ENCODE measurements around the gene XAB2. TPM values are rescaled to one million over a fixed set of nuclear protein-coding genes. Genes with fewer than 3 reads are reported as not detected.
A peak's percentile ranks its signal among the peaks of the same experiment; 100 is the strongest.

Gene XAB2
- total RNA-seq, 1 donor from 2014 or later: 23.4 TPM

DNA sequence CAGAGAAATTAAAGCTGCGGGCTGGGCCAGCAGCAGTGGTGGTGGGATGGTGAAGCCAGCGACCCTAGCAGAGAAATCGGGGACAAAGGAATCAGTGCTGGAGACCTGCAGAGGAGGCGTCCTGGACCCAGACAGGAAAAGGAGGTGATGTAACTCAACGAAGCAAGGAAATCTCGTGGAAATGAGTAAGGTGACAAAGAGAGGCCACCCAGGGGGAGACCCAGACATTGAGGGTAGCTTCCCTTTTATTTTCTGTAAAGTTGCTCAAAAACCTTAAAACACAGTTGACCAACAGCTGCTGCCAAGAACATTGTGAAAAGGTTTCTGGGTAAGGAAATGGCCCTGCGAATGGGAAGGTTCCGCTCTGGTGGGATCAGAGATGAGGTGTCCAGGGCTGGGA, 26.2 kb upstream of the XAB2 start:
- H3K36me3 ChIP-seq (ENCODE audit: control insufficient read depth, insufficient read depth, low read length): no peaks in the 10 kb centered on the region
- TF ChIP-seq, protein P1, sequence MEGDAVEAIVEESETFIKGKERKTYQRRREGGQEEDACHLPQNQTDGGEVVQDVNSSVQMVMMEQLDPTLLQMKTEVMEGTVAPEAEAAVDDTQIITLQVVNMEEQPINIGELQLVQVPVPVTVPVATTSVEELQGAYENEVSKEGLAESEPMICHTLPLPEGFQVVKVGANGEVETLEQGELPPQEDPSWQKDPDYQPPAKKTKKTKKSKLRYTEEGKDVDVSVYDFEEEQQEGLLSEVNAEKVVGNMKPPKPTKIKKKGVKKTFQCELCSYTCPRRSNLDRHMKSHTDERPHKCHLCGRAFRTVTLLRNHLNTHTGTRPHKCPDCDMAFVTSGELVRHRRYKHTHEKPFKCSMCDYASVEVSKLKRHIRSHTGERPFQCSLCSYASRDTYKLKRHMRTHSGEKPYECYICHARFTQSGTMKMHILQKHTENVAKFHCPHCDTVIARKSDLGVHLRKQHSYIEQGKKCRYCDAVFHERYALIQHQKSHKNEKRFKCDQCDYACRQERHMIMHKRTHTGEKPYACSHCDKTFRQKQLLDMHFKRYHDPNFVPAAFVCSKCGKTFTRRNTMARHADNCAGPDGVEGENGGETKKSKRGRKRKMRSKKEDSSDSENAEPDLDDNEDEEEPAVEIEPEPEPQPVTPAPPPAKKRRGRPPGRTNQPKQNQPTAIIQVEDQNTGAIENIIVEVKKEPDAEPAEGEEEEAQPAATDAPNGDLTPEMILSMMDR (IDR thresholded peaks at IDR 0.05; ENCODE audit: insufficient read depth, low read length, severe bottlenecking): no peak
- no peak for DNase-seq (ENCODE audit: low read depth)
- peaks cover 2% of the 10 kb centered on the region for H3K27me3 ChIP-seq (ENCODE audit: control insufficient read depth, insufficient read depth, low read length)
- FAIRE-seq: no peak
- no peak overlapping the region for H3K4me3 ChIP-seq (ENCODE audit: low read depth, low read length)

DNA sequence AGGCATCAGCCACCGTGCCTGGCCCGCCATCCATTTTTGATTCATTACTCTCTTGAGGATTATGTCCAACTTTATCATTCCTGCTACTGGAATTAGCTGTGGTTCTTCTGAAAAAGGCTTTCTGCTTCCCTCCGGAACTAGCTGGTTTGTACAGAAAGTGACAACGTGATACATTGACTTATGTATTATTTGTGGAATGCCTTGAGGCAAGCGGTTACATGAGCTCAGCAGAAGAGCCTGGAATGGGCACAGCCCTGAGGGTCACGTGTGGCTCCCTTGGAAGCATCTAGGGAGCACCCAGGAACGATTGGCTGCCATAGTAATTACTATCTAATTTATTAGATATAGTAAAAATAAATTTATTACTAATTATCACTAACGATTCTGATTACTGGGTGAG, 25.1 kb upstream of the XAB2 start:
- Histone ChIP-seq H3K27me3 (ENCODE audit: control insufficient read depth, insufficient read depth, low read length) (peaks cover 2% of the 10 kb centered on the region), H3K4me3 (ENCODE audit: low read depth, low read length) (no peak overlapping the region), H3K36me3 (ENCODE audit: control insufficient read depth, insufficient read depth, low read length) (no peaks in the 10 kb centered on the region)
- DNase-seq (ENCODE audit: low read depth) (peak; percentile 15), FAIRE-seq (no peak)
- TF ChIP-seq, protein P1 (IDR thresholded peaks at IDR 0.05; ENCODE audit: insufficient read depth, low read length, severe bottlenecking): no peak

GRCh38 chr19:7652061-7652641, 22.8 kb upstream of the XAB2 start:
- DNase-seq (ENCODE audit: low read depth) (peak; percentile 83), FAIRE-seq (peak; percentile 93)
- TF ChIP-seq, protein P1 (IDR thresholded peaks at IDR 0.05; ENCODE audit: insufficient read depth, low read length, severe bottlenecking): peak; percentile 79
- peaks cover 2% of the 10 kb centered on the region for H3K27me3 ChIP-seq (ENCODE audit: control insufficient read depth, insufficient read depth, low read length)
- no peak overlapping the region for H3K4me3 ChIP-seq (ENCODE audit: low read depth, low read length)
- H3K36me3 ChIP-seq (ENCODE audit: control insufficient read depth, insufficient read depth, low read length): peaks cover 2% of the 10 kb centered on the region

- FAIRE-seq (no peak), DNase-seq (ENCODE audit: low read depth) (no peak)
- H3K27me3 ChIP-seq (ENCODE audit: control insufficient read depth, insufficient read depth, low read length): no peaks in the 10 kb centered on the region
- TF ChIP-seq, protein P1 (IDR thresholded peaks at IDR 0.05; ENCODE audit: insufficient read depth, low read length, severe bottlenecking): no peak
- no peak overlapping the region for H3K4me3 ChIP-seq (ENCODE audit: low read depth, low read length)
- H3K36me3 ChIP-seq (ENCODE audit: control insufficient read depth, insufficient read depth, low read length): peaks cover 3% of the 10 kb centered on the region
Observed at GRCh38 chr19:7650148-7650547, 20.8 kb upstream of the XAB2 start.

- DNase-seq (ENCODE audit: low read depth) (no peak), FAIRE-seq (no peak)
- TF ChIP-seq, protein P1 (IDR thresholded peaks at IDR 0.05; ENCODE audit: insufficient read depth, low read length, severe bottlenecking): no peak
- Histone ChIP-seq H3K4me3 (ENCODE audit: low read depth, low read length) (no peak overlapping the region), H3K36me3 (ENCODE audit: control insufficient read depth, insufficient read depth, low read length) (peaks cover 5% of the 10 kb centered on the region), H3K27me3 (ENCODE audit: control insufficient read depth, insufficient read depth, low read length) (no peaks in the 10 kb centered on the region)
Observed at GRCh38 chr19:7648265-7649014, 19.1 kb upstream of the XAB2 start.

All from bronchial epithelial cell (primary cell).